HepG2 (cell line): ENCODE results near the gene OCLN. TPM values are rescaled to one million over a fixed set of nuclear protein-coding genes. Genes with fewer than 3 reads are reported as not detected.

Source experiments
- BHLHE40 ChIP-seq: IDR thresholded peaks from 2 replicates; pipeline ENCODE4 v1.6.1; 2011; ENCODE audit warnings: low read length, improper control_type of control experiment
- CREM ChIP-seq, 2 experiments: sonication (generic) in 1 of 2; formaldehyde crosslinking in 1 of 2; IDR thresholded peaks; 2 replicates each; pipeline versions ENCODE4 v1.4.0 to v1.6.1; 2016 to 2020; ENCODE audit warnings: antibody characterized with exemption in 1 of 2, mild to moderate bottlenecking in 1 of 2, missing genetic modification reagents in 1 of 2
- EHMT2 ChIP-seq: fragments of 200-600 bp; sonication (generic); IDR thresholded peaks from 2 replicates; pipeline ENCODE4 v1.7.0; 2017; ENCODE audit warnings: antibody characterized with exemption, low read depth, low read length, borderline replicate concordance
- FOXA1 ChIP-seq, 2 experiments: fragments of 450-650 bp in 1 of 2; sonication (generic) in 1 of 2; formaldehyde crosslinking in 1 of 2; IDR thresholded peaks; 2 replicates each; pipeline versions ENCODE4 v1.4.0 to v1.6.1; 2016 to 2020; ENCODE audit warnings: missing genetic modification reagents in 1 of 2
- KLF12 ChIP-seq: sonication (generic); formaldehyde crosslinking; IDR thresholded peaks from 2 replicates; pipeline ENCODE4 v1.4.0; 2020; ENCODE audit warnings: missing genetic modification reagents, borderline replicate concordance
- PCBP2 ChIP-seq: fragments of 200-400 bp; formaldehyde crosslinking; optimal IDR thresholded peaks from 2 replicates; pipeline ENCODE3; 2018; ENCODE audit warnings: low read length, low read depth; ENCODE audit not compliant: poor library complexity, severe bottlenecking
- PHF5A ChIP-seq: IDR thresholded peaks from one replicate; pipeline ENCODE4 v1.6.1; 2018; ENCODE audit warnings: low read depth, missing genetic modification reagents; ENCODE audit not compliant: unreplicated experiment
- SAP130 ChIP-seq: IDR thresholded peaks from 2 replicates; pipeline ENCODE4 v1.6.1; 2016; ENCODE audit warnings: low read depth
- TARDBP ChIP-seq: sonication (generic); formaldehyde crosslinking; IDR thresholded peaks from 2 replicates; pipeline ENCODE4 v1.8.0; 2022; ENCODE audit warnings: mild to moderate bottlenecking, missing genetic modification reagents
- ZNF326 ChIP-seq: sonication (generic); formaldehyde crosslinking; IDR thresholded peaks from 2 replicates; pipeline ENCODE4 v1.4.0; 2020; ENCODE audit warnings: missing genetic modification reagents, borderline replicate concordance
- ZNF431 ChIP-seq: sonication (generic); formaldehyde crosslinking; IDR thresholded peaks from 2 replicates; pipeline ENCODE4 v1.9.0; 2022; ENCODE audit warnings: missing genetic modification reagents, low read depth, mild to moderate bottlenecking, borderline replicate concordance
- ZNF546 ChIP-seq: sonication (generic); formaldehyde crosslinking; conservative IDR thresholded peaks from 2 replicates; pipeline ENCODE4 v1.8.1; 2023; ENCODE audit warnings: mild to moderate bottlenecking, missing genetic modification reagents
- ZNF644 ChIP-seq: IDR thresholded peaks from 2 replicates; pipeline ENCODE4 v1.6.1; 2016; ENCODE audit warnings: low read depth
- ZNF75D ChIP-seq: sonication (generic); formaldehyde crosslinking; IDR thresholded peaks from 2 replicates; pipeline ENCODE4 v1.8.1; 2023; ENCODE audit warnings: missing genetic modification reagents, mild to moderate bottlenecking, borderline replicate concordance
- ZNF891 ChIP-seq: sonication (generic); formaldehyde crosslinking; IDR thresholded peaks from 2 replicates; pipeline ENCODE4 v1.5.0; 2020; ENCODE audit warnings: mild to moderate bottlenecking, missing genetic modification reagents
- polyA plus RNA-seq, 8 experiments: library from polyadenylated mRNA; depleted of rRNA in 3 of 8; stranded (reverse) in 7 of 8; unstranded in 1 of 8; fragments of >200 nt; fragmentation: Illumina TruSeq in 4 of 8; extraction: Trizol in 4 of 8; gene quantifications; 2 replicates each; pipeline versions ENCODE4 v1.2.1 to v1.2.3, GENCODE V29; 2011 to 2016; ENCODE audit warnings: low read depth in 4 of 8, missing spikeins in 1 of 8, mixed read lengths in 1 of 8; ENCODE audit not compliant: insufficient read depth in 1 of 8
- total RNA-seq, 5 experiments: library from RNA; depleted of rRNA; stranded (reverse); fragments of >200 nt; fragmentation: Illumina TruSeq; extraction: Trizol; gene quantifications; 2 replicates each; pipeline ENCODE4 v1.2.3, GENCODE V29; 2016; ENCODE audit warnings: low read depth in 1 of 5
- TF ChIP-seq, protein P1 (sequence below): sonication (generic); formaldehyde crosslinking; IDR thresholded peaks from 2 replicates; pipeline ENCODE4 v1.9.0; 2021; ENCODE audit warnings: mild to moderate bottlenecking, missing genetic modification reagents
- TF ChIP-seq, protein P2 (sequence below): sonication (generic); formaldehyde crosslinking; IDR thresholded peaks from 2 replicates; pipeline ENCODE4 v1.4.0; 2020; ENCODE audit warnings: missing genetic modification reagents
- TF ChIP-seq, protein P3 (sequence below), 2 experiments: sonication (generic) in 1 of 2; formaldehyde crosslinking in 1 of 2; IDR thresholded peaks; 2 replicates each; pipeline versions ENCODE4 v1.4.0 to v1.6.1; 2016 to 2020; ENCODE audit warnings: borderline replicate concordance in 1 of 2, low read depth in 1 of 2, mild to moderate bottlenecking in 1 of 2, missing genetic modification reagents in 1 of 2

The OCLN gene
- total and polyA plus RNA-seq, 2 of the 13 experiments (the other 11 are each of a cell fraction or from before 2014, with no cell fraction given), result 24.1 to 34.8 TPM

DNA sequence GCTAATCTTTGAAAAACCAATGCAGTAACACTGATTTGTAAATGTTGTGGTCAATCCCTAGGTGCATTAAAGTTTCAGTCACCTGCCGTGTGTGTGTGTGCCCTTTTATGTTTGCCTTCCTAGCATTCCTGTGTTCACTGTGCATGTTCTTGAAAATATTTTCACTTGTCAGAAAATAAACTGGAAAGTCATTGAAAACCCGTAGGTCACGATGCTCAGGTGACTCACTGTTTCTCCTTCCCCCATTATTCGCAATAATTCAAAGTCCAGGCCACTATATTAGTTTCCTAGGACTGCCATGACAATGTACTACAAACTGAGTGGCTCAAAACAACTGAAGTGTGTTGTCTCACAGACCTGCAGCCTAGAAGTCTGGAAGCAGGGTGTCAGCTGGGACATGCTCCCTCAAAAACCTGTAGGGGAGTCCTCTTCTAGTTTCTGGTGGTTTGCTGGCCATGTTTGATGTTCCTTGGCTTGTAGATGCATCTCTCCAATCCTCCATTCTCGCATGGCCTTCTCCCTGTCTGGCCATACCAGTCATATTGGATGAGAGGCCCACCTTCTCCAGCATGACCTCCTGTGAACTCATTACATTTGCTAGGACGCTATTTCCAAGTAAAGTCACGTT, 48.3 kb upstream of the OCLN start (continued):
- TF ChIP-seq, protein P1, sequence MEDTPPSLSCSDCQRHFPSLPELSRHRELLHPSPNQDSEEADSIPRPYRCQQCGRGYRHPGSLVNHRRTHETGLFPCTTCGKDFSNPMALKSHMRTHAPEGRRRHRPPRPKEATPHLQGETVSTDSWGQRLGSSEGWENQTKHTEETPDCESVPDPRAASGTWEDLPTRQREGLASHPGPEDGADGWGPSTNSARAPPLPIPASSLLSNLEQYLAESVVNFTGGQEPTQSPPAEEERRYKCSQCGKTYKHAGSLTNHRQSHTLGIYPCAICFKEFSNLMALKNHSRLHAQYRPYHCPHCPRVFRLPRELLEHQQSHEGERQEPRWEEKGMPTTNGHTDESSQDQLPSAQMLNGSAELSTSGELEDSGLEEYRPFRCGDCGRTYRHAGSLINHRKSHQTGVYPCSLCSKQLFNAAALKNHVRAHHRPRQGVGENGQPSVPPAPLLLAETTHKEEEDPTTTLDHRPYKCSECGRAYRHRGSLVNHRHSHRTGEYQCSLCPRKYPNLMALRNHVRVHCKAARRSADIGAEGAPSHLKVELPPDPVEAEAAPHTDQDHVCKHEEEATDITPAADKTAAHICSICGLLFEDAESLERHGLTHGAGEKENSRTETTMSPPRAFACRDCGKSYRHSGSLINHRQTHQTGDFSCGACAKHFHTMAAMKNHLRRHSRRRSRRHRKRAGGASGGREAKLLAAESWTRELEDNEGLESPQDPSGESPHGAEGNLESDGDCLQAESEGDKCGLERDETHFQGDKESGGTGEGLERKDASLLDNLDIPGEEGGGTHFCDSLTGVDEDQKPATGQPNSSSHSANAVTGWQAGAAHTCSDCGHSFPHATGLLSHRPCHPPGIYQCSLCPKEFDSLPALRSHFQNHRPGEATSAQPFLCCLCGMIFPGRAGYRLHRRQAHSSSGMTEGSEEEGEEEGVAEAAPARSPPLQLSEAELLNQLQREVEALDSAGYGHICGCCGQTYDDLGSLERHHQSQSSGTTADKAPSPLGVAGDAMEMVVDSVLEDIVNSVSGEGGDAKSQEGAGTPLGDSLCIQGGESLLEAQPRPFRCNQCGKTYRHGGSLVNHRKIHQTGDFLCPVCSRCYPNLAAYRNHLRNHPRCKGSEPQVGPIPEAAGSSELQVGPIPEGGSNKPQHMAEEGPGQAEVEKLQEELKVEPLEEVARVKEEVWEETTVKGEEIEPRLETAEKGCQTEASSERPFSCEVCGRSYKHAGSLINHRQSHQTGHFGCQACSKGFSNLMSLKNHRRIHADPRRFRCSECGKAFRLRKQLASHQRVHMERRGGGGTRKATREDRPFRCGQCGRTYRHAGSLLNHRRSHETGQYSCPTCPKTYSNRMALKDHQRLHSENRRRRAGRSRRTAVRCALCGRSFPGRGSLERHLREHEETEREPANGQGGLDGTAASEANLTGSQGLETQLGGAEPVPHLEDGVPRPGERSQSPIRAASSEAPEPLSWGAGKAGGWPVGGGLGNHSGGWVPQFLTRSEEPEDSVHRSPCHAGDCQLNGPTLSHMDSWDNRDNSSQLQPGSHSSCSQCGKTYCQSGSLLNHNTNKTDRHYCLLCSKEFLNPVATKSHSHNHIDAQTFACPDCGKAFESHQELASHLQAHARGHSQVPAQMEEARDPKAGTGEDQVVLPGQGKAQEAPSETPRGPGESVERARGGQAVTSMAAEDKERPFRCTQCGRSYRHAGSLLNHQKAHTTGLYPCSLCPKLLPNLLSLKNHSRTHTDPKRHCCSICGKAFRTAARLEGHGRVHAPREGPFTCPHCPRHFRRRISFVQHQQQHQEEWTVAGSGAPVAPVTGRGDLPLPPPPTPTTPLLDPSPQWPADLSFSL (CRISPR knock-in tag), result peak; percentile 40; the same call in 1 of the 2 replicates
- TF ChIP-seq, protein P2, sequence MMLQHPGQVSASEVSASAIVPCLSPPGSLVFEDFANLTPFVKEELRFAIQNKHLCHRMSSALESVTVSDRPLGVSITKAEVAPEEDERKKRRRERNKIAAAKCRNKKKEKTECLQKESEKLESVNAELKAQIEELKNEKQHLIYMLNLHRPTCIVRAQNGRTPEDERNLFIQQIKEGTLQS (CRISPR knock-in tag), result peak; percentile 57; the same call in 1 of the 2 replicates
- no peak for TF ChIP-seq KLF12 (CRISPR knock-in tag)
- peak; percentile 65 for TF ChIP-seq TARDBP
- peak; percentile 43; the same call in 1 of the 2 replicates for TF ChIP-seq ZNF644 (CRISPR knock-in tag)
- TF ChIP-seq, protein P3, sequence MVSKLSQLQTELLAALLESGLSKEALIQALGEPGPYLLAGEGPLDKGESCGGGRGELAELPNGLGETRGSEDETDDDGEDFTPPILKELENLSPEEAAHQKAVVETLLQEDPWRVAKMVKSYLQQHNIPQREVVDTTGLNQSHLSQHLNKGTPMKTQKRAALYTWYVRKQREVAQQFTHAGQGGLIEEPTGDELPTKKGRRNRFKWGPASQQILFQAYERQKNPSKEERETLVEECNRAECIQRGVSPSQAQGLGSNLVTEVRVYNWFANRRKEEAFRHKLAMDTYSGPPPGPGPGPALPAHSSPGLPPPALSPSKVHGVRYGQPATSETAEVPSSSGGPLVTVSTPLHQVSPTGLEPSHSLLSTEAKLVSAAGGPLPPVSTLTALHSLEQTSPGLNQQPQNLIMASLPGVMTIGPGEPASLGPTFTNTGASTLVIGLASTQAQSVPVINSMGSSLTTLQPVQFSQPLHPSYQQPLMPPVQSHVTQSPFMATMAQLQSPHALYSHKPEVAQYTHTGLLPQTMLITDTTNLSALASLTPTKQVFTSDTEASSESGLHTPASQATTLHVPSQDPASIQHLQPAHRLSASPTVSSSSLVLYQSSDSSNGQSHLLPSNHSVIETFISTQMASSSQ (IDR thresholded peaks at IDR 0.05; ENCODE audit: low read depth), result no peak
- TF ChIP-seq, protein P3 (CRISPR knock-in tag; IDR thresholded peaks at IDR 0.05; ENCODE audit: borderline replicate concordance), result no peak
- no peak for TF ChIP-seq PCBP2
- no peak for TF ChIP-seq ZNF891
- no peak for TF ChIP-seq ZNF326 (CRISPR knock-in tag)
- peak; percentile 79 for TF ChIP-seq SAP130
- no peak for TF ChIP-seq ZNF546 (CRISPR knock-in tag)
- peak; percentile 22; the same call in 1 of the 2 replicates for TF ChIP-seq EHMT2
- TF ChIP-seq ZNF75D (CRISPR knock-in tag), result no peak
- TF ChIP-seq ZNF431 (CRISPR knock-in tag), result peak; percentile 96
- TF ChIP-seq PHF5A, result peak; percentile 78
- TF ChIP-seq FOXA1 (IDR thresholded peaks at IDR 0.05), result no peak
- peak; percentile 41; the same call in 1 of the 2 replicates for TF ChIP-seq FOXA1 (CRISPR knock-in tag; IDR thresholded peaks at IDR 0.05)
- peak; percentile 96 for TF ChIP-seq BHLHE40
- TF ChIP-seq CREM (IDR thresholded peaks at IDR 0.05), result peak; percentile 61; the same call in 1 of the 2 replicates
- TF ChIP-seq CREM (CRISPR knock-in tag; IDR thresholded peaks at IDR 0.05), result no peak
